ENCODE measurements around the gene ZFAND3.

- TF ChIP-seq CTCF (IDR thresholded peaks at IDR 0.05): no peak
- no peak for TF ChIP-seq POLR2A (IDR thresholded peaks at IDR 0.05)
- no peak for TF ChIP-seq POLR2AphosphoS5 (IDR thresholded peaks at IDR 0.05)
These were observed 151.7 kb downstream of the ZFAND3 start for GRCh38 chr6:37971266-37971665.
